Stimulated activated naive CD8-positive, alpha-beta T cell treated with anti-CD3 and anti-CD28 coated beads, Interleukin-15, amount 100 ng/mL, for 72 hours (primary cell): Measurements from ENCODE around the gene NFIB.

ENCODE experiments used
- ATAC-seq: fragments of 150-1000 bp; cut with Tn5 transposase; 2 replicates; pipeline ENCODE4 v1.10.0; 2021; ENCODE audit warnings: mild to moderate bottlenecking, moderate library complexity
- DNase-seq, 2 donors: peaks; one replicate each; pipeline ENCODE4 v3.0.0; 2021 to 2022
- H3K27ac Mint-ChIP-seq, 2 donors: one replicate each; pipeline ENCODE4 v1.8.0; 2022; ENCODE audit warnings: mild to moderate bottlenecking in 2 of 2, mixed read lengths in 2 of 2, moderate library complexity in 2 of 2
- H3K27me3 Mint-ChIP-seq: one replicate; pipeline ENCODE4 v1.8.0; 2022; ENCODE audit warnings: mixed read lengths
- H3K4me1 Mint-ChIP-seq: one replicate; pipeline ENCODE4 v1.8.0; 2022; ENCODE audit warnings: mild to moderate bottlenecking, mixed read lengths
- H3K4me3 Mint-ChIP-seq, 2 donors: one replicate each; pipeline ENCODE4 v1.8.0; 2022; ENCODE audit warnings: mild to moderate bottlenecking in 2 of 2, mixed read lengths in 2 of 2, moderate library complexity in 1 of 2
- H3K9me3 Mint-ChIP-seq, 2 donors: one replicate each; pipeline ENCODE4 v1.8.0; 2022; ENCODE audit warnings: mixed read lengths in 2 of 2

Gene NFIB

DNA sequence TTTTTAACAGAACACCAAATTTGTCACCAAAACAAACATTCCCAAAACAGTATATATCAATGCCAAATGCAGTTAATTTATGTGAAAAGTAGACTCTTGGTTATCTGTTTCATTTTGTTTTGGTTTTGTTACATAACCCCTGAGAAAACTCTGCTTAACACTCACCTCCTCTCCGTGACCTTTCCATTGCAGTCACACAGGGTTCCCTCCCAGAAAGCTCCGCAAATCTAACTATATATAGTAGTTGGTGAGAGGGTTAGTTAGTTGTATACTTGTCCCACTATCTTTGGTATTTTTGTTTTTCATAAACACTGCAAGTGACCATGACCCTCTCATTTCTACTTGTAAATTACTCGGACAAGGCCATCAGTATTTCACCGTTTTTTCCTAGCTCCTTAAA lies 25.5 kb downstream of the NFIB start:
- Mint-ChIP-seq H3K9me3 (no peaks in the 10 kb centered on the region), H3K4me1 (no peaks in the 10 kb centered on the region), H3K4me3 (no peak overlapping the region), H3K27ac (no peak overlapping the region), H3K27me3 (peaks cover 16% of the 10 kb centered on the region)
- DNase-seq: no peak
- no peak for ATAC-seq

- Mint-ChIP-seq H3K4me1 (no peaks in the 10 kb centered on the region), H3K27me3 (peaks cover 17% of the 10 kb centered on the region), H3K4me3 (no peak overlapping the region)
Observed at GRCh38 chr9:14286121-14286520, 27.8 kb downstream of the NFIB start.

DNA sequence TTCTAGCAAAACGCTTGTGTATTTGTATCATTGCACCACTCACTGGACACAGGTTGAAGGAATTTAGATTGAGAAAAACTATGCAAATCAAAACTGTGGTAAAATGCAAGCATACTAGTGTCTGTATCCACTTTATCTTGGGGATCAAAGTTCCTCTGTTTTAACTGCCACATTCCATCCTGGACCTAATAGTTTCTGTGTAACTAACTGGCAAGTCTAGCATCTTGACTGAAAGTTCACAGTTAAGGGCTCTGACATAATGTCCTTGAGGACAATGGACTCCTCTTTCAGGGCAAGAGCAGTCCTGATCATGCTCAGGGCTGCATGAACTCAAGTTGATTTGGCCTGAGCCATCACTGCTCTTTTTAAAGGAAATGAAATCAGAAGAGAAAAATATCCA lies 30.7 kb downstream of the NFIB start:
- H3K4me3 Mint-ChIP-seq: no peak overlapping the region
- no peaks in the 10 kb centered on the region for H3K4me1 Mint-ChIP-seq
- DNase-seq (no peak), ATAC-seq (no peak)
- peaks cover 23% of the 10 kb centered on the region for H3K27me3 Mint-ChIP-seq
- H3K27ac Mint-ChIP-seq: no peak overlapping the region
- H3K9me3 Mint-ChIP-seq: no peaks in the 10 kb centered on the region

More at GRCh38 chr9:14286121-14286520, 27.8 kb downstream of the NFIB start:
- no peak overlapping the region for H3K27ac Mint-ChIP-seq
- no peak for DNase-seq
- H3K9me3 Mint-ChIP-seq: no peaks in the 10 kb centered on the region
- ATAC-seq: no peak

DNA sequence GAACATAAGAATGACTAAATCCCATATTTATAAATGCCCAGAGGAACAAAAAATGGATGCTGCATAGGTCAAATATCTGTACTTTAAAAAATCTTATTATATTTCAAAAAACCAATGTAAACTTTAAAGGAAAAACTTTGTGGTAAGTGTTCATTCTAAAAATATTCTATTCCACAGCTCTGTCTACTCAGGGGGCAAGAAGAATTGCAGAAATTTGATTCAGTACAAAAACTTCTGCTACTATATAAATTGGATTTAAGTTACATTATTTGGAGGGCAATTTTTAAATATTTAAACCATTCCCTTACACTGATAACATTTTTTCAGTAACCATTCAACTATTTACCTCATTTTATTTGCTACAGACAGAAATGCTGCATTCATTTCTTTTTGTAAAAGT lies 32.1 kb downstream of the NFIB start:
- H3K9me3 Mint-ChIP-seq: no peaks in the 10 kb centered on the region
- H3K27ac Mint-ChIP-seq: no peak overlapping the region
- no peak for DNase-seq
- H3K4me1 Mint-ChIP-seq: no peaks in the 10 kb centered on the region
- no peak for ATAC-seq
- H3K4me3 Mint-ChIP-seq: no peak overlapping the region
- H3K27me3 Mint-ChIP-seq: peaks cover 20% of the 10 kb centered on the region

DNA sequence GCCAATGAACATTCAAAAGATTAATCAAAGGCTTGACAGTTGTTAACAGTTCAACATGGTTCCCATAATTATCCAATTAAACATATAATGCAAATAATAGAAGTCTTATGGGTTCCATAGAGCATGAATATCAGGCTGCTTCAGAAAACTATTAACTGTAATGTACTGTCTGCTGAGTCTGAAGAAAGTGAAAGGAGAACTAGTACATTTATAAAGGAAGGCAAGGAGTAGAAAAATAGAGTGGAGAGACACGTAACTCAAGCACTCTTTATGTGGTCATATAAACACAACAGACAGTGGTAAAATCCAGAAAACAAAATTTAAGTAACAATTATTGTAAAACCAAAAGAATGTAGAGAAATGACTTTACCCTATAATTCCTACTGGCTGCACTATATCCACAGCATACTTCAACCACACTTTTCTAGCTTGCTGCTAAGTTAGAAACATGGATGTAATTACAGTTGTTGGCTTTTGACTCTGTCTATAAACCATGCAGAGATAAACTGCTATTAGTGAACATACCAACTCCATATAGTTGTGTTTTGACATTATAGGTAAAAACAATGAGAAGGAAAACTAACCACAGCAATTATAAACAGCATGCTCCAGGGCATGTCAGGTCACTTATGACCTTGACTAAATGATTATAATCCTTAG lies 32.7 kb downstream of the NFIB start:
- H3K27ac Mint-ChIP-seq: no peak overlapping the region
- no peaks in the 10 kb centered on the region for H3K4me1 Mint-ChIP-seq
- no peaks in the 10 kb centered on the region for H3K9me3 Mint-ChIP-seq
- DNase-seq (no peak), ATAC-seq (no peak)
- H3K27me3 Mint-ChIP-seq: peaks cover 15% of the 10 kb centered on the region
- no peak overlapping the region for H3K4me3 Mint-ChIP-seq

DNA sequence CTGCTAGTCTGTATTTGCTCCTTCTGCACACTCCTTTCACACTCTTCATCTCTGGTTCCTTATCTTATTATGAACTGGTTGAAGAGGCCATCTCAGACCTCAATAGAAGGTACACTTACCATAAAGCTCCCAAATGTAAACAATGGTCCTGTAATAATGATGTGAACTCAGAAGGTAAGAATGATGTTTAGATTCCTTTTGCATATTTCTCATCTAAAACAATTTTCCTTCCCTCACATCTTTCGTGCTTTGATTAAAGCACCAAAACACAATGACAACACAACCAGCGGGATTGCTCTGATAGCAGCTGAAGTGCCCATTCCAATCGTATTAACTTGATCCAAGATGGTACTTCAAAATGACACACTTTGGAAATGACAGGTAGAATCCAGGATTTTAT lies 34.3 kb downstream of the NFIB start:
- DNase-seq: no peak
- ATAC-seq: no peak

DNA sequence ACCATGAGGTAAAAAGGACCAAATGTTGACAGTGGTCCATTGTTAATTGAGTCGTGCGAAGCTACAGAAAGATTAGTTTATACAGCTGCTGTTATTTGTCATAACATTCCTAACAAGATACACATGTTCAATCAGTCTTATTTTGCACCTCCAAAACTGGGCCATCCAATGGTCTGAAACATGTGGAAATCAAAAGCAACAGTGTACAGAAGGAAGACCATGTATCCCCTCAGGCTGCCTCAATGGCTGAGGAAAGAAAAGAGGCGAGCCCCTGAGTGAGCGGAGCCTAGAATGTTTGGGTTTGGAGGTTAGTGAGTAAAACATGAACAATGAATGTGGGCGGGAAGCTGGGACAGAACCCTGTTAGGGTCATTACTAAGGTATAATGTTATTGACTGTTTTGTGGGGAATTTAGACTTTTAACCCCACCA lies 35.6 kb downstream of the NFIB start:
- no peaks in the 10 kb centered on the region for H3K9me3 Mint-ChIP-seq
- no peak overlapping the region for H3K4me3 Mint-ChIP-seq
- no peaks in the 10 kb centered on the region for H3K4me1 Mint-ChIP-seq
- no peak for ATAC-seq
- peaks cover 37% of the 10 kb centered on the region for H3K27me3 Mint-ChIP-seq
- H3K27ac Mint-ChIP-seq: no peak overlapping the region
- DNase-seq: no peak

More for the DNA sequence above, 34.3 kb downstream of the NFIB start:
- Mint-ChIP-seq H3K27ac (no peak overlapping the region), H3K4me3 (no peak overlapping the region), H3K27me3 (peaks cover 29% of the 10 kb centered on the region), H3K4me1 (no peaks in the 10 kb centered on the region), H3K9me3 (no peaks in the 10 kb centered on the region)

- Mint-ChIP-seq H3K4me1 (no peaks in the 10 kb centered on the region), H3K4me3 (no peak overlapping the region), H3K27ac (no peak overlapping the region), H3K9me3 (no peaks in the 10 kb centered on the region), H3K27me3 (peaks cover 39% of the 10 kb centered on the region)
- no peak for DNase-seq
- ATAC-seq: no peak
Observed at GRCh38 chr9:14277761-14278160, 36.2 kb downstream of the NFIB start.

- peaks cover 39% of the 10 kb centered on the region for H3K27me3 Mint-ChIP-seq
- no peaks in the 10 kb centered on the region for H3K4me1 Mint-ChIP-seq
- DNase-seq (no peak), ATAC-seq (no peak)
- no peaks in the 10 kb centered on the region for H3K9me3 Mint-ChIP-seq
- no peak overlapping the region for H3K27ac Mint-ChIP-seq
- H3K4me3 Mint-ChIP-seq: no peak overlapping the region
Observed at GRCh38 chr9:14277244-14277643, 36.7 kb downstream of the NFIB start.

- Mint-ChIP-seq H3K4me3 (no peak overlapping the region), H3K27me3 (peaks cover 45% of the 10 kb centered on the region), H3K4me1 (no peaks in the 10 kb centered on the region), H3K9me3 (no peaks in the 10 kb centered on the region), H3K27ac (no peak overlapping the region)
- DNase-seq: no peak
- no peak for ATAC-seq
Observed at GRCh38 chr9:14275331-14275730, 38.6 kb downstream of the NFIB start.

GRCh38 chr9:14273696-14274121 lies 40.2 kb downstream of the NFIB start:
- no peak for DNase-seq
- ATAC-seq: no peak

GRCh38 chr9:14272927-14273528 lies 40.9 kb downstream of the NFIB start:
- Mint-ChIP-seq H3K27me3 (peaks cover 42% of the 10 kb centered on the region), H3K4me1 (no peaks in the 10 kb centered on the region), H3K9me3 (peaks cover 5 to 6% of the 10 kb centered on the region in 2 donors), H3K27ac (no peak overlapping the region), H3K4me3 (no peak overlapping the region)
- DNase-seq (no peak), ATAC-seq (no peak)

More at GRCh38 chr9:14273696-14274121, 40.2 kb downstream of the NFIB start:
- Mint-ChIP-seq H3K9me3 (no peaks in the 10 kb centered on the region), H3K27ac (no peak overlapping the region), H3K27me3 (peaks cover 42% of the 10 kb centered on the region), H3K4me3 (no peak overlapping the region), H3K4me1 (no peaks in the 10 kb centered on the region)

DNA sequence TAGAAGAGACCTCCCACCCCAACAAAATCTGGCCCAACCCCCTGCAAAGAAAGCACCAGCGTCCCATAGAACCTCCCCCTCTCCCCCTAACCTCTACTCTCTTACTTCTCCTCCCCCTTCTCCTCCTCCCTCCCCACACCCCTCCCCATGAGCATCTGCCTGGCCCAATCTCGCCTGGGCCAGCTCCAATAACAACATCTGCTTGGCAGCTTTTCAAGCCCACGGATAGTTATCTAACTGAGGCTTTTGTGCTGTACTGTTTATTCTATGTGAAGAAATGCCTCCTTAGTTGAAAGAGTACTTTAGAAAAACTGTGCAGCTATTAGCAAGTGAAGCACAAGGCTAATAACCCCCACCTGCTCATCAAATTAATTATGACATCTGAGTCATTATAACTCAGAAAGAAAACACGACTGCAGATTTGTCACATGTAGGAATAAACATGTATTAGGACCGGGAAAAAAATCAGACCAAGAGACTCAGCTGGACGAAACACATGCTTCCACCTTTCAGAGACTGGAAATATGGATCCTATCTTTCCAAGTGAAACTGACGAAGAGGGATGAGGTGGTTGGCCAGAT lies 42.8 kb downstream of the NFIB start:
- Mint-ChIP-seq H3K4me1 (no peaks in the 10 kb centered on the region), H3K27me3 (peaks cover 42% of the 10 kb centered on the region), H3K9me3 (peaks cover 6 to 9% of the 10 kb centered on the region in 2 donors), H3K4me3 (no peak overlapping the region), H3K27ac (no peak overlapping the region)
- DNase-seq: no peak
- ATAC-seq: no peak

DNA sequence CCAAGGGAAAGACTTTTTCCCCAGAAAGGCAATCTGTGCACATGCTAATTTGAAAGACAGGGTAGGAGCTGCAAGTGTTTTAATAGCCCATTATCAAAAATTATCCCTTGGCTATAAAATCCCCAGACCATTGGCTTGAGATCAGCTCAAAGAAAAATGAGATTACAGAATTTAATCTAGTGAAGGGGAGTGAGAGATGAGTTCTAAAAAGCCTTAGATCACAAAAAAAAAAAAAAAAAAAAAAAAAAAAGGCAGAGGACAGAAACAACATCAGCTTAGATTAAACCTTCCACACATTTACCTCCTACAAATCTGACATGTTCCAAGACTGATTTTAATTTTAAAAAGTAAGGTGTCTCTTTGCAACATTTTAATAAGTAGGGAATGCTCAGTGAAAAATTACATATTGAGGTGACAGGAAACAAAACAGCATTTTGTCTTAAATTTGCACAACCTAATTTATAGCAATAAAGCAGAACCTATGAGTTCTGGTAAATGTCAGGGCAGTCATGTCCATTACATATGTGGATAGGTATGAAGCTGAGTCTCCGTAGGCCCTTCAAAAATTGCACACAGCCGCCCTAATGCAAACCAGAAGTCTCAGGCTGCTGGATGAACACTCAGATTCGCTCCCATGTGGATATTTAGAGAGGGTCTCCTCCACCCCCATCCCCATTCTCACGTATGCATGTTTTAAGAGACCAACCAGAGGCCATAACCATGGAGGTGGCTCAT lies 43.4 kb downstream of the NFIB start:
- DNase-seq (no peak), ATAC-seq (no peak)
- Mint-ChIP-seq H3K27ac (no peak overlapping the region), H3K4me3 (no peak overlapping the region), H3K27me3 (peaks cover 37% of the 10 kb centered on the region), H3K9me3 (peaks cover 6 to 9% of the 10 kb centered on the region in 2 donors), H3K4me1 (no peaks in the 10 kb centered on the region)

DNA sequence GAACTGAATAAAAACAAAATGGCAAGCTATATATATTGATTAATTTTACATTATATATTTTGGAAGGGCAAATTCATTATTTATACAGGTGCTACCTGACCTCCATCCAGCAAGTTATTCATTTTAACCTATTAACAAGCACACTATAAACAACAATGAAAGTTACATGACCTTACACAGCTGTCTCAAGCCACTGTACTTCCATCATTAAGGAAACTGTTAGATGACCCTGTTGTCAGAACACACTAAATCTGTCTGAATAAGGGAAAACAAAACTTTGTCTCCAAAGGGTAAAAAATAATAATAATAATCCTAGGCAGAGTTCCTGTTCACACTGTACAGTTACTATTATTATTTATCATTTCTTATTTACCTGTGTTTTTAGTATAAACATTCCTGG lies 44.0 kb downstream of the NFIB start:
- Mint-ChIP-seq H3K4me1 (no peaks in the 10 kb centered on the region), H3K4me3 (no peak overlapping the region), H3K27me3 (peaks cover 31% of the 10 kb centered on the region), H3K9me3 (peaks cover 6 to 9% of the 10 kb centered on the region in 2 donors), H3K27ac (no peak overlapping the region)
- DNase-seq: no peak
- ATAC-seq: no peak
